ENCODE results near the gene PAX2. TPM values are rescaled to one million over a fixed set of nuclear protein-coding genes. Genes with fewer than 3 reads are reported as not detected.

The PAX2 gene
- total RNA-seq, 4 donors from 2014 or later, result not detected

DNA sequence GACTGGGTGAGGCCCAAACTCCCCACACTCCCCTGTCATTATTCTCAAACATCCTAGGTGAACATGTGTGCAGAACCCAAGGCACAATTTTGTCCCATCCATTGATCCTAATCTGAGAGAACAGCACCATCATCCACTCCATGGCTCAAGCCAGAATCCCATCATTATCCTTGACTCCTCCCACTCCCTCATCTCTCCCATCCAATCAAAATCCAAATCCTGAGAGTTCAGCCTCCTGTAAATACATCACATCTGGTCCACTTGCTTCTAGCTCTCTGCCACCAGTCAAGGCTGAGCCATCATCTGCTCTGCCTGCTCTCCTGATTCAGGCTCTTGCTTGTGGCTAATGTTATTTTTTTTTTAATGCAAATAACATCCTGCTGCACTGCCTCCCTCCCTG lies 91.5 kb downstream of the PAX2 start:
- Histone ChIP-seq H3K27ac (no peak overlapping the region), H3K4me3 (no peak overlapping the region), H3K36me3 (no peaks in the 10 kb centered on the region), H3K9me3 (no peaks in the 10 kb centered on the region), H3K27me3 (peaks cover 93% of the 10 kb centered on the region), H3K4me1 (no peaks in the 10 kb centered on the region)
- TF ChIP-seq, protein P1, sequence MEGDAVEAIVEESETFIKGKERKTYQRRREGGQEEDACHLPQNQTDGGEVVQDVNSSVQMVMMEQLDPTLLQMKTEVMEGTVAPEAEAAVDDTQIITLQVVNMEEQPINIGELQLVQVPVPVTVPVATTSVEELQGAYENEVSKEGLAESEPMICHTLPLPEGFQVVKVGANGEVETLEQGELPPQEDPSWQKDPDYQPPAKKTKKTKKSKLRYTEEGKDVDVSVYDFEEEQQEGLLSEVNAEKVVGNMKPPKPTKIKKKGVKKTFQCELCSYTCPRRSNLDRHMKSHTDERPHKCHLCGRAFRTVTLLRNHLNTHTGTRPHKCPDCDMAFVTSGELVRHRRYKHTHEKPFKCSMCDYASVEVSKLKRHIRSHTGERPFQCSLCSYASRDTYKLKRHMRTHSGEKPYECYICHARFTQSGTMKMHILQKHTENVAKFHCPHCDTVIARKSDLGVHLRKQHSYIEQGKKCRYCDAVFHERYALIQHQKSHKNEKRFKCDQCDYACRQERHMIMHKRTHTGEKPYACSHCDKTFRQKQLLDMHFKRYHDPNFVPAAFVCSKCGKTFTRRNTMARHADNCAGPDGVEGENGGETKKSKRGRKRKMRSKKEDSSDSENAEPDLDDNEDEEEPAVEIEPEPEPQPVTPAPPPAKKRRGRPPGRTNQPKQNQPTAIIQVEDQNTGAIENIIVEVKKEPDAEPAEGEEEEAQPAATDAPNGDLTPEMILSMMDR (IDR thresholded peaks at IDR 0.05), result no peak
- TF ChIP-seq EP300 (IDR thresholded peaks at IDR 0.05; ENCODE audit: low read depth) (no peak), POLR2A (IDR thresholded peaks at IDR 0.05) (no peak), POLR2AphosphoS5 (IDR thresholded peaks at IDR 0.05) (no peak)
- intact Hi-C loops (cut with DNase I; ENCODE audit: low total_unique reads) (no loop called here), in situ Hi-C loops (cut with MboI; ENCODE audit: low pct_ligation_motif_present in 1 of 4, low pct_unique_long_range_greater_than_20kb in 1 of 4, low sequenced_read_pairs in 3 of 4) (no loop called here)
- DNase-seq, result no peak

DNA sequence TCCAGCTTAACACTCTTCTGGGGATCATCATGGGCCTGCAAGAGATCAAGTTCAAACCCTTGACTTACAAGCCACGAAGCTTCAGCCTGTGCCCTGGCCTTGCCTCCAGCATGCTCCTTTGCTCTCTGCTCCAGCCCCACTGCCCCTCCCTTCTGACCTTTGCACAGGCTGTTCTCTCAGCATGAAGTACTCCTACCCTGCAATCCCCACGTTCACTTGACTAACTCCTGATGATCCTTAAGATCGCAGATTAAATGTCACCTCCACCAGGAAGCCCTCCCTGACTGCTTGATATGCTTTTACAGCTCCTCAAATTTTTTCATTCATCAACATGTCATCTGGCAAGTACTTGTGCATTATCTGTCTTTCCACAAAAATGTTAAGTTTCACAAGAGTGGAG lies 91.9 kb downstream of the PAX2 start:
- Histone ChIP-seq H3K9me3 (no peaks in the 10 kb centered on the region), H3K4me1 (no peaks in the 10 kb centered on the region), H3K4me3 (no peak overlapping the region), H3K27ac (no peak overlapping the region), H3K36me3 (no peaks in the 10 kb centered on the region), H3K27me3 (peaks cover 92% of the 10 kb centered on the region)
- intact Hi-C loops (cut with DNase I; ENCODE audit: low total_unique reads) (no loop called here), in situ Hi-C loops (cut with MboI; ENCODE audit: low pct_ligation_motif_present in 1 of 4, low pct_unique_long_range_greater_than_20kb in 1 of 4, low sequenced_read_pairs in 3 of 4) (no loop called here)
- no peak for TF ChIP-seq POLR2A (IDR thresholded peaks at IDR 0.05)
- TF ChIP-seq EP300 (IDR thresholded peaks at IDR 0.05; ENCODE audit: low read depth), result no peak
- no peak for TF ChIP-seq POLR2AphosphoS5 (IDR thresholded peaks at IDR 0.05)
- TF ChIP-seq, protein P1 (IDR thresholded peaks at IDR 0.05), result no peak
- no peak for DNase-seq
- WGBS, 2 donors (ENCODE audit: low coverage in 1 of 2), result 27 to 35% methylated on average over 1 to 3 of the region's 3 CpGs

DNA sequence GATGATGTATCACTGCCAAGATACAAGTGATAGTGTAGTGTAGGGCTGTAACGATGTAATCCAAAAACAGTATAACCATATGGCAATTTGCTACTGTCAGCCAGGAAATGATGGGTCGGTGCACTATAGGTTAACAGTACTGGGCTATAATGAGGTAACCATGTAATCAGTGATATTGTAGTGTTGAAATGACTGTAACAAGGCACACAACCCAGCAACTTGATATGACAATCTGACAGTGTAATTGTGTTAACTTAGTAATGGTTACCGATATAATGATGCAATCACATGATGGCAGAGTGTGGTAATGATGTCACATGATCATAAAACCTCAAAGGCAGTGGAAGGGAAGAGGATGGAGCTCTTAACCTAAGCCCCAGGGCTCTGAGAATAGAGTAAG lies 93.6 kb downstream of the PAX2 start:
- DNase-seq, result no peak
- no peaks in the 10 kb centered on the region for H3K36me3 ChIP-seq
- H3K9me3 ChIP-seq, result no peaks in the 10 kb centered on the region
- in situ Hi-C loops (cut with MboI; ENCODE audit: low pct_ligation_motif_present in 1 of 4, low pct_unique_long_range_greater_than_20kb in 1 of 4, low sequenced_read_pairs in 3 of 4), result no loop called here
- 67 to 100% methylated on average over 2 to 3 of the region's 3 CpGs for WGBS, 2 donors (ENCODE audit: low coverage in 1 of 2)
- intact Hi-C loops (cut with DNase I; ENCODE audit: low total_unique reads), result no loop called here
- H3K4me3 ChIP-seq, result no peak overlapping the region
- H3K4me1 ChIP-seq, result no peaks in the 10 kb centered on the region
- TF ChIP-seq POLR2AphosphoS5 (IDR thresholded peaks at IDR 0.05) (no peak), POLR2A (IDR thresholded peaks at IDR 0.05) (no peak)
- H3K27ac ChIP-seq, result no peak overlapping the region
- peaks cover 92% of the 10 kb centered on the region for H3K27me3 ChIP-seq

DNA sequence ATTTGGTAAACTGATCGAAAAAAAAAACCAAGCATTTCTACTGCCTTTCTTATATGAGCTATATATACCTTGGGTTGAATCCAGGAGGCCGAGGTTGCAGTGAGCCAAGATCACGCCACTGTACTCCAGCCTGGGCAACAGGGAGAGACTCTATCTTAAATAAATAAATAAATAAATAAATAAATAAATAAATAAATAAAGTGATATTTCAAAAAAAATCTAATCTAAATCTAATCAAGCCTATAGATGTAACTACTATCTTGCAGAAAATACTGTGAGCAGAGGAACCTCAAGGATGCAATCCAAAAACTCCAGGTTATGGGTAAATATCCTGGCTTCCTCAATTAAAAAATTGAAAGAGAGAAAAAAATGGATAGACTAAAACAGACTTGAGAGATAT lies 96.1 kb downstream of the PAX2 start:
- in situ Hi-C loops (cut with MboI; ENCODE audit: low pct_ligation_motif_present in 1 of 4, low pct_unique_long_range_greater_than_20kb in 1 of 4, low sequenced_read_pairs in 3 of 4) (no loop called here), intact Hi-C loops (cut with DNase I; ENCODE audit: low total_unique reads) (no loop called here)
- Histone ChIP-seq H3K4me1 (no peaks in the 10 kb centered on the region), H3K4me3 (no peak overlapping the region), H3K27ac (no peak overlapping the region), H3K9me3 (no peaks in the 10 kb centered on the region), H3K27me3 (peaks cover 92% of the 10 kb centered on the region), H3K36me3 (no peaks in the 10 kb centered on the region)
- 73 to 85% methylated on average over 3 of the region's 3 CpGs for WGBS, 2 donors (ENCODE audit: low coverage in 1 of 2)
- TF ChIP-seq POLR2AphosphoS5 (IDR thresholded peaks at IDR 0.05) (no peak), EP300 (IDR thresholded peaks at IDR 0.05; ENCODE audit: low read depth) (no peak), POLR2A (IDR thresholded peaks at IDR 0.05) (no peak)
- TF ChIP-seq, protein P1 (IDR thresholded peaks at IDR 0.05), result no peak
- DNase-seq, result no peak

DNA sequence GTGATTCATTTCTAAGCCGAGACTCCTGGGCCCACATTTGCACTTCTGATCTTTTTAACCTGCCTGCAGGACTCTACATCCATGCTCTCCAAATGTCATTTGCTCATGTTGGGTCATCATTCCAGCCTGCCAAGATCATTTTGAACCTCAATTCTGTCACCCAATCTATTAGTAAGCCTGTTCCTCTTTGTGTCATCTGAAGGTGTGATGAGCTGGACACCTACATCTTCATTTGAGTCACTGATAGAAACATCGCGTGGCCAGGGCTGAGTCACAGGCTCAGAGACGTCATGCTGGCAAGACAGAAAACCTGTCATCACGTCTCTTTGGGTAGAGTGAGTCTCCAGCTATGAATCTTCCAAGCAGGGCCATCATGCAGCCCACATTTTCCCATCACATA lies 102.1 kb downstream of the PAX2 start:
- intact Hi-C loops (cut with DNase I; ENCODE audit: low total_unique reads) (no loop called here), in situ Hi-C loops (cut with MboI; ENCODE audit: low pct_ligation_motif_present in 1 of 4, low pct_unique_long_range_greater_than_20kb in 1 of 4, low sequenced_read_pairs in 3 of 4) (no loop called here)
- Histone ChIP-seq H3K9me3 (no peaks in the 10 kb centered on the region), H3K4me1 (no peaks in the 10 kb centered on the region), H3K27me3 (peaks cover 95% of the 10 kb centered on the region), H3K4me3 (no peak overlapping the region), H3K27ac (no peak overlapping the region), H3K36me3 (no peaks in the 10 kb centered on the region)
- TF ChIP-seq POLR2AphosphoS5 (IDR thresholded peaks at IDR 0.05) (no peak), POLR2A (IDR thresholded peaks at IDR 0.05) (no peak), EP300 (IDR thresholded peaks at IDR 0.05; ENCODE audit: low read depth) (no peak)
- TF ChIP-seq, protein P1 (IDR thresholded peaks at IDR 0.05), result no peak
- WGBS, 2 donors (ENCODE audit: low coverage in 1 of 2), result 53 to 67% methylated on average over 1 to 5 of the region's 5 CpGs
- DNase-seq, result no peak
